Fibroblast of skin of left quadriceps (primary cell): ENCODE results near the gene MYO9A.

ENCODE experiments used
- DNase-seq, 2 experiments: peaks; one replicate each; pipeline ENCODE4 v3.0.0-alpha.2; 2013; ENCODE audit warnings: low read depth in 2 of 2

Gene MYO9A

GRCh38 chr15:72118017-72118978 lies at the start of gene MYO9A, which contains the start of gene SENP8:
TSS of gene MYO9A (minus strand) at chr15:72118150. CDS start at chr15:72046563, 71,587 bp downstream.
TSS of gene SENP8 (plus strand) at chr15:72118403. CDS start at chr15:72139624, 21,221 bp downstream.
- DNase-seq, result peak; percentile 97

- no peak for DNase-seq
Observed at GRCh38 chr15:72167445-72167844, 49.5 kb upstream of the MYO9A start.

- DNase-seq, result no peak
Observed at GRCh38 chr15:72166716-72167417, 48.9 kb upstream of the MYO9A start.

- DNase-seq, result no peak
Observed at GRCh38 chr15:72163719-72164118, 45.8 kb upstream of the MYO9A start.

- DNase-seq, result no peak
Observed at GRCh38 chr15:72162569-72162968, 44.6 kb upstream of the MYO9A start.

GRCh38 chr15:72161361-72162132 lies 43.6 kb upstream of the MYO9A start:
- no peak for DNase-seq

- DNase-seq, result no peak
Observed at GRCh38 chr15:72160696-72161245, 42.8 kb upstream of the MYO9A start.

GRCh38 chr15:72156928-72157327 lies 39.0 kb upstream of the MYO9A start:
- DNase-seq, result no peak

- DNase-seq, result peak; percentile 54 to 55
Observed at GRCh38 chr15:72155635-72156616, 38.0 kb upstream of the MYO9A start.

- no peak for DNase-seq
Observed at GRCh38 chr15:72155003-72155621, 37.2 kb upstream of the MYO9A start.

- no peak for DNase-seq
Observed at GRCh38 chr15:72154316-72154715, 36.4 kb upstream of the MYO9A start.

- no peak for DNase-seq
Observed at GRCh38 chr15:72153269-72154000, 35.5 kb upstream of the MYO9A start.

- no peak for DNase-seq
Observed at GRCh38 chr15:72147418-72147817, 29.5 kb upstream of the MYO9A start.

- DNase-seq, result no peak
Observed at GRCh38 chr15:72146934-72147333, 29.0 kb upstream of the MYO9A start.

- no peak for DNase-seq
Observed at GRCh38 chr15:72146221-72146620, 28.3 kb upstream of the MYO9A start.

- no peak for DNase-seq
Observed at GRCh38 chr15:72141171-72142084, 23.5 kb upstream of the MYO9A start.

- no peak for DNase-seq
Observed at GRCh38 chr15:72140088-72140487, 22.1 kb upstream of the MYO9A start.

GRCh38 chr15:72139667-72140066 lies 21.7 kb upstream of the MYO9A start:
- no peak for DNase-seq
